BE2C (cell line): ENCODE data around the gene SHC3.
A peak's percentile ranks its signal among the peaks of the same experiment; 100 is the strongest.

Experiments
- DNase-seq: peaks from one replicate; pipeline ENCODE4 v3.0.0-alpha.2; 2020
- H3K27me3 ChIP-seq: fragments of 250-450 bp; sonication (Bioruptor Pico); 2 replicates; pipeline ENCODE4 v1.5.1; 2020; ENCODE audit warnings: mild to moderate bottlenecking
- H3K36me3 ChIP-seq: fragments of 250-450 bp; sonication (Bioruptor Pico); 2 replicates; pipeline ENCODE4 v1.5.1; 2020; ENCODE audit warnings: mild to moderate bottlenecking
- H3K4me1 ChIP-seq: fragments of 250-450 bp; sonication (Bioruptor Pico); 2 replicates; pipeline ENCODE4 v1.5.1; 2020
- H3K4me3 ChIP-seq: 2 replicates; pipeline ENCODE4 v1.5.1; 2011; ENCODE audit warnings: low read depth, low read length
- H3K9me3 ChIP-seq: fragments of 250-450 bp; sonication (Bioruptor Pico); 2 replicates; pipeline ENCODE4 v1.5.1; 2020
- CTCF ChIP-seq: IDR thresholded peaks from 2 replicates; pipeline ENCODE4 v1.5.1; 2012; ENCODE audit warnings: mild to moderate bottlenecking, low read depth, low read length

Gene SHC3

GRCh38 chr9:89182369-89182768 lies 3.8 kb upstream of the SHC3 start:
- no peak for TF ChIP-seq CTCF
- H3K4me1 ChIP-seq: peaks cover 7% of the 10 kb centered on the region
- no peaks in the 10 kb centered on the region for H3K27me3 ChIP-seq
- no peak for DNase-seq
- H3K36me3 ChIP-seq: no peaks in the 10 kb centered on the region; the same call in 1 of the 2 replicates
- no peaks in the 10 kb centered on the region for H3K9me3 ChIP-seq
- H3K4me3 ChIP-seq: no peak overlapping the region

GRCh38 chr9:89179895-89180734 lies 1.5 kb upstream of the SHC3 start:
- H3K36me3 ChIP-seq: no peaks in the 10 kb centered on the region; the same call in none of the 2 replicates
- no peak for TF ChIP-seq CTCF
- DNase-seq: peak; percentile 94
- H3K4me3 ChIP-seq: peak overlapping the region; percentile 84
- no peaks in the 10 kb centered on the region for H3K9me3 ChIP-seq
- peaks cover 9% of the 10 kb centered on the region for H3K4me1 ChIP-seq
- H3K27me3 ChIP-seq: no peaks in the 10 kb centered on the region

GRCh38 chr9:89179540-89179894 lies 899 bp upstream of the SHC3 start:
- no peak for TF ChIP-seq CTCF
- H3K27me3 ChIP-seq: no peaks in the 10 kb centered on the region
- peaks cover 2% of the 10 kb centered on the region for H3K36me3 ChIP-seq
- DNase-seq: peak; percentile 26
- no peaks in the 10 kb centered on the region for H3K9me3 ChIP-seq
- peak overlapping the region; percentile 84 for H3K4me3 ChIP-seq
- peaks cover 13% of the 10 kb centered on the region for H3K4me1 ChIP-seq

GRCh38 chr9:89178830-89179539 lies 367 bp upstream of the SHC3 start:
- no peaks in the 10 kb centered on the region for H3K27me3 ChIP-seq
- H3K4me3 ChIP-seq: peak overlapping the region; percentile 84
- peaks cover 13% of the 10 kb centered on the region for H3K4me1 ChIP-seq
- no peak for DNase-seq
- H3K36me3 ChIP-seq: peaks cover 5% of the 10 kb centered on the region
- no peaks in the 10 kb centered on the region for H3K9me3 ChIP-seq
- TF ChIP-seq CTCF: no peak

GRCh38 chr9:89177012-89177943 lies 1.3 kb downstream of the SHC3 start:
- no peak; the same call in 1 of the 2 replicates for TF ChIP-seq CTCF
- Histone ChIP-seq H3K36me3 (peaks cover 8% of the 10 kb centered on the region), H3K4me3 (peak overlapping the region; percentile 84), H3K9me3 (no peaks in the 10 kb centered on the region), H3K27me3 (no peaks in the 10 kb centered on the region), H3K4me1 (peaks cover 13% of the 10 kb centered on the region)
- peak; percentile 52 for DNase-seq
